ENCODE measurements around the gene SEMA3A. TPM values are rescaled to one million over a fixed set of nuclear protein-coding genes. Genes with fewer than 3 reads are reported as not detected.
"Not testable (repeated sequence)": the region's sequence is repeated elsewhere in the genome, so short reads cannot be mapped to it uniquely, and the experiment has no call there.

Gene SEMA3A
- total RNA-seq, result 0.75 TPM

DNA sequence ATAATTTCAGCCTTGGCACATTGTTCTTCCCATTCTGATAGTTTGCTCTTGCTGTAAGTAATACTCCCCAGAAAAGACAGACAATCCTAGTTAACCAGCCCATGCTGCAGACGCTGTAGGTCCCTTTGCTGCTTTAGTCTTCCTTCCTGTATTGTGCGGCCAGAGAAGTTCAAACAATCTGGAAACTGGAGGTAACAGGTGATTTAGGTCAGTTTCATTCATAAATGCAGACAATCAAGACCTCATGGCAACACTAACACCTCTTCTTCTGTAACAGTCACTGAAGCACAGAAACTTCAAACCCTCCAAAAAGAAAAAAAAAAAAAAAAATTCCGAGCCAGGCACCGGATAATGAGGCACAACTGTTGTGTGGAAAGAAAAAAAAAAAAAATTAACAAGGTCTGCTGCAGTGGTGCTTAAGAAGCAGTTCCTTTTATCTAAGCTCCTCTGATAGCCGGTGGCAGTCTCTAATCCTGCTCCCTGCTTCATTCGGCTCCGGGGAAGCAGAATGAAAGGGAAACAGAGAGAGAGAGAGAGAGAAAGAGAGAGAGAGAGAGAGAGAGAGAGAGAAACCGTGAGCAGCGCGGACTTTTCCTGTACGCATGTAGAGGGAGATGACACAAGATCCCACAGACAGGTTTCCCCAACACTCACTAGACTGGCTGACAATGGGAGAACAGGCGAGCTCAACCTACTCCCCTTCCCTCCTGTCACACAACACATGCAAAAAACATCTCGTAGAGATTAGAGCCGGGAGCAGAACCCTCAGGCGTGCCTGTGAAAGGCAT is at the start of gene SEMA3A:
Gene SEMA3A (minus strand): TSS at position 306 of the 788 bp plus-strand sequence. CDS start 203 bp downstream, at position 103.
- TF ChIP-seq, protein P1, sequence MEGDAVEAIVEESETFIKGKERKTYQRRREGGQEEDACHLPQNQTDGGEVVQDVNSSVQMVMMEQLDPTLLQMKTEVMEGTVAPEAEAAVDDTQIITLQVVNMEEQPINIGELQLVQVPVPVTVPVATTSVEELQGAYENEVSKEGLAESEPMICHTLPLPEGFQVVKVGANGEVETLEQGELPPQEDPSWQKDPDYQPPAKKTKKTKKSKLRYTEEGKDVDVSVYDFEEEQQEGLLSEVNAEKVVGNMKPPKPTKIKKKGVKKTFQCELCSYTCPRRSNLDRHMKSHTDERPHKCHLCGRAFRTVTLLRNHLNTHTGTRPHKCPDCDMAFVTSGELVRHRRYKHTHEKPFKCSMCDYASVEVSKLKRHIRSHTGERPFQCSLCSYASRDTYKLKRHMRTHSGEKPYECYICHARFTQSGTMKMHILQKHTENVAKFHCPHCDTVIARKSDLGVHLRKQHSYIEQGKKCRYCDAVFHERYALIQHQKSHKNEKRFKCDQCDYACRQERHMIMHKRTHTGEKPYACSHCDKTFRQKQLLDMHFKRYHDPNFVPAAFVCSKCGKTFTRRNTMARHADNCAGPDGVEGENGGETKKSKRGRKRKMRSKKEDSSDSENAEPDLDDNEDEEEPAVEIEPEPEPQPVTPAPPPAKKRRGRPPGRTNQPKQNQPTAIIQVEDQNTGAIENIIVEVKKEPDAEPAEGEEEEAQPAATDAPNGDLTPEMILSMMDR (IDR thresholded peaks at IDR 0.05), result no peak
- DNase-seq (ENCODE audit: low spot score in 2 of 2), result no peak
- Histone ChIP-seq H3K9me3 (no peaks in the 10 kb centered on the region), H3K36me3 (no peaks in the 10 kb centered on the region), H3K27ac (no peak within 1 kb of the TSS), H3K27me3 (no peaks in the 10 kb centered on the region), H3K4me3 (peak within 1 kb of the TSS; percentile 46 to 61), H3K4me1 (no peaks in the 10 kb centered on the region)
- intact Hi-C loops (cut with DNase I), result no loop called here

DNA sequence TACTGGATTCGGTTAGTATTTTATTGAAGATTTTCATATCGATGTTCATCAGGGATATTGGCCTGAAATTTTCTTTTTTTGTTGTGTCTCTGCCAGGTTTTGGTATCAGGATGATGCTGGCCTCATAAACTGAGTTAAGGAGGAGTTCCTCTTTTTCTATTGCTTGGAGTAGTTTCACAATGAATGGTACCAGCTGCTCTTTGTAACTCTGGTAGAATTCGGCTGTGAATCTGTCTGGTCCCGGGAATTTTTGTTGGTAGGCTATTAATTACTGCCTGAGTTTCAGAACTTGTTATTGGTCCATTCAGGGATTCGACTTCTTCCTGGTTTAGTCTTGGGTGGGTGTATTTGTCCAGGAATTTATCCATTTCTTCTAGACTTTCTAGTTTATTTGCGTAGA is 48.4 kb upstream of the SEMA3A start:
- H3K4me1 ChIP-seq; H3K27me3 ChIP-seq; H3K4me3 ChIP-seq; H3K27ac ChIP-seq; DNase-seq (ENCODE audit: low spot score in 2 of 2); H3K36me3 ChIP-seq; intact Hi-C loops (cut with DNase I): not testable (repeated sequence)
- peaks cover 0 to 11% of the 10 kb centered on the region in 2 donors for H3K9me3 ChIP-seq

DNA sequence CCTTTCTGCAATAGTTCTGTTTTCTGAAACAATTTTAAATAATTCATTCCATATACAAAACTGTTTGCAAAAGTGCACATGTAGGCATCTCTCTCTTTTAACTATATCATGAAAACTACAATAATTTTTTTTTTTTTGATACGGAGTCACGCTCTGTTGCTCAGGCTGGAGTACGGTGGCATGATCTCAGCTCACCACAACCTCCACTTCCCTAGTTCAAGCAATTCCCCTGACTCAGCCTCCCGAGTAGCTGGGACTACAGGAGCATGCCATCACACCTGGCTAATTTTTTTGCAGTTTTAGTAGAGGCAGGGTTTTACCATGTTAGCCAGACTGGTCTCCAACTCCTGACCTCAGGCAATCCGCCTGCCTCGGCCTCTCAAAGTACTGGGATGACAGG is 44.0 kb upstream of the SEMA3A start:
- DNase-seq (ENCODE audit: low spot score in 2 of 2), result no peak
- TF ChIP-seq, protein P1 (IDR thresholded peaks at IDR 0.05), result no peak
- H3K36me3 ChIP-seq, result no peaks in the 10 kb centered on the region
- H3K4me3 ChIP-seq, result no peak overlapping the region
- intact Hi-C loops (cut with DNase I), result no loop called here
- peaks cover 0 to 2% of the 10 kb centered on the region in 2 donors for H3K9me3 ChIP-seq
- no peak overlapping the region for H3K27ac ChIP-seq
- no peaks in the 10 kb centered on the region for H3K4me1 ChIP-seq
- H3K27me3 ChIP-seq, result no peaks in the 10 kb centered on the region

DNA sequence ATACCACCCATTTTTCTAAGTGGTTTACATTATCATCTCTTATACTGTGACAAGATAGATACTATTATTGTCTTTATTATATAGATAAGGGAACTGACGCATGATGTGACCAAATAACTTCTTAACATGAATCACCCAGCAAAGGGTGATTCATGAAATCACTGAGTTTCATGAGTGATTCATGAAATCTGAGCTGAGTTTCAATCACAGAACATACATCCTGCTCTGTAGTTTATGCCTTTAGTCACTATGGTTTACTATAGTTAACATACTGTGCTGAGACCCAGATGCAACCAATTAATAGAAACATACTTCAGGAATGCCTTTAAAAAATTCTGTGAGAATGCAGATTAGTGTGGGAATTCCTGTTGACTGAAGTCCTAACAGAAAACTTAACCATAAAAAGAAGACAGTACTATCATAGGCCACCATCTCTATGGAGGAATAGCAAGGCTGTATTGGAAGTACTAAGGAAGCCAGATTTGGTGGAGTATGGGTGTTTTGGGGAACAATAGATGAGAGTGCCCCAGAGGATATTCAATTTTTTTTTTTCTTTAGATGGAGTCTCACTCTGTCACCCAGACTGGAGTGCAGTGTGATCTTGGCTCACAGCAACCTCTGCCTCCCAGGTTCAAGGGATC is 43.1 kb upstream of the SEMA3A start:
- Histone ChIP-seq H3K4me1 (no peaks in the 10 kb centered on the region), H3K9me3 (no peaks in the 10 kb centered on the region), H3K4me3 (no peak overlapping the region), H3K36me3 (no peaks in the 10 kb centered on the region), H3K27me3 (no peaks in the 10 kb centered on the region), H3K27ac (no peak overlapping the region)
- intact Hi-C loops (cut with DNase I), result no loop called here
- no peak for DNase-seq (ENCODE audit: low spot score in 2 of 2)
- TF ChIP-seq, protein P1 (IDR thresholded peaks at IDR 0.05), result no peak

DNA sequence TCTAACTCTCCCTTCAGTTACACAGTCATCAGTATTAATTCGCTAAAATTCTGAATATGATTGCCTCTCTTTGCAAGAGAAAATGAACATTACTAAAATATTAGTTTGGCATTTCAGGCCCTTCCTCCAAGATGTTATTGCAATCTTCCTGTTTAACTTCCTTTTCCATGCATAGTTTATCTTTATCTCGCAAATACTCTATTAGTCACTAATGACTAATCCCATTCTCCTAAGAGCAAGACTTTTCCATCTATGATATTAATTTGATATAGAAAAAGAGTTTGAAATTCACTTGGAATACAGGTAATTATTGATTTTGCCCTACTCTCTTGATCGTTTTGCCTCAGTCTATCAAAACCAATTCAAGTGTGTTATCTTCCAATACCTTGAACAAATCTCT is 41.8 kb upstream of the SEMA3A start:
- no peaks in the 10 kb centered on the region for H3K9me3 ChIP-seq
- no peaks in the 10 kb centered on the region for H3K4me1 ChIP-seq
- H3K36me3 ChIP-seq, result no peaks in the 10 kb centered on the region
- intact Hi-C loops (cut with DNase I), result no loop called here
- TF ChIP-seq, protein P1 (IDR thresholded peaks at IDR 0.05), result no peak
- no peak overlapping the region for H3K27ac ChIP-seq
- no peaks in the 10 kb centered on the region for H3K27me3 ChIP-seq
- H3K4me3 ChIP-seq, result no peak overlapping the region
- DNase-seq (ENCODE audit: low spot score in 2 of 2), result no peak

DNA sequence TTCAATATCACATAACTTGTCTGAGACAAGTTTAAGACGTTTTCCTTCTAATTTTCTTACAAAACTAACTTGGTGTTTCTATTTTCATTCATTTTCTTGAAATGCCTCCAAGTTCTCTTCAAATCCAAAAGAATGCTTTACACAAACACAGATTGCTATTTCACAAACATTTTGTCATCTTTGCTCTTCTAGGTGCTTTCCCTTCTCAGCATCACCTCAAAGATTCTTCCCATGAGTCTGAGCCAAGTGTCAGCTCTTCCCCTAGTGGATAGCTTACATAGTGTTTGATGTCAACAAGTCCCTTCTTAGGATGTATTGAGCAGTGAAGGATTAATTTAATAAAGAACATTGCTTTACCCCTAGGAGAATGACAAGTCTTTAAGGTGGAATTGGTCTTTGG is 38.1 kb upstream of the SEMA3A start:
- DNase-seq (ENCODE audit: low spot score in 2 of 2), result no peak
- Histone ChIP-seq H3K4me1 (no peaks in the 10 kb centered on the region), H3K27me3 (no peaks in the 10 kb centered on the region), H3K36me3 (no peaks in the 10 kb centered on the region), H3K4me3 (no peak overlapping the region), H3K27ac (no peak overlapping the region), H3K9me3 (no peaks in the 10 kb centered on the region)
- TF ChIP-seq, protein P1 (IDR thresholded peaks at IDR 0.05), result no peak
- intact Hi-C loops (cut with DNase I), result no loop called here

All from ascending aorta (tissue), 2 donors.